GM12801 (cell line): ENCODE measurements around the gene RPP25.

Experiments
- TF ChIP-seq, protein P1 (sequence below): IDR thresholded peaks from one replicate; pipeline ENCODE4 v1.5.1; 2011; ENCODE audit warnings: control low read depth; ENCODE audit not compliant: insufficient read length; ENCODE audit errors: extremely low read depth

Gene RPP25

DNA sequence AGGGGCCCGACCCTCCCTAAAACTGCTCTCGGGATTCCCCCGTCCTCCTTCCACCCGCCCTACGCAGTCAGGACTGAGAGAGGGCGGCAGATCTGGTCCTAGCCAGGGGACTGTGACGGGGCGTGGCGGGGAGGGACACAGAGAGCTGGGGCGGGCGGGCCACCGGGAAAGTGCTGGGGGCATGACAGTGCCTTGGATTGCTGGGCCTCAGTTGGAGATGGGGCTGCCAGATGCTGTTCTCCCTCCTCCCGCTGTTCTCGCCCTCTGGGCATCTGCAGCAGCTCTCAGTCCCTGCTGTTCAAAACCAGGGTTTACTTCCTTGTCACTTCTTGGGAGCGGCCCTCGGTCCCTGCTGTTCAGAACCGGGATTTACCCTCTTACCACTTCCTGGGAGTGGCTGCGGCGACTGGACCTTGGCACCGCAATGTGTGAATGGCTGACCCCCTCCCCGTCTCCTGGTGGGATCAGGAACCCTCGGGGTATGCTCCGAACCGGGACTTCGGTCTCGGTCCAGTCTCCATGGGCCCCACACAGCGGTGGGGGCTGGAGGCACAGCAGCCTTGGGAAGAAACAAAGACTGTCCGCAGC, 1.8 kb upstream of the RPP25 start:
- TF ChIP-seq, protein P1, sequence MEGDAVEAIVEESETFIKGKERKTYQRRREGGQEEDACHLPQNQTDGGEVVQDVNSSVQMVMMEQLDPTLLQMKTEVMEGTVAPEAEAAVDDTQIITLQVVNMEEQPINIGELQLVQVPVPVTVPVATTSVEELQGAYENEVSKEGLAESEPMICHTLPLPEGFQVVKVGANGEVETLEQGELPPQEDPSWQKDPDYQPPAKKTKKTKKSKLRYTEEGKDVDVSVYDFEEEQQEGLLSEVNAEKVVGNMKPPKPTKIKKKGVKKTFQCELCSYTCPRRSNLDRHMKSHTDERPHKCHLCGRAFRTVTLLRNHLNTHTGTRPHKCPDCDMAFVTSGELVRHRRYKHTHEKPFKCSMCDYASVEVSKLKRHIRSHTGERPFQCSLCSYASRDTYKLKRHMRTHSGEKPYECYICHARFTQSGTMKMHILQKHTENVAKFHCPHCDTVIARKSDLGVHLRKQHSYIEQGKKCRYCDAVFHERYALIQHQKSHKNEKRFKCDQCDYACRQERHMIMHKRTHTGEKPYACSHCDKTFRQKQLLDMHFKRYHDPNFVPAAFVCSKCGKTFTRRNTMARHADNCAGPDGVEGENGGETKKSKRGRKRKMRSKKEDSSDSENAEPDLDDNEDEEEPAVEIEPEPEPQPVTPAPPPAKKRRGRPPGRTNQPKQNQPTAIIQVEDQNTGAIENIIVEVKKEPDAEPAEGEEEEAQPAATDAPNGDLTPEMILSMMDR: no peak

DNA sequence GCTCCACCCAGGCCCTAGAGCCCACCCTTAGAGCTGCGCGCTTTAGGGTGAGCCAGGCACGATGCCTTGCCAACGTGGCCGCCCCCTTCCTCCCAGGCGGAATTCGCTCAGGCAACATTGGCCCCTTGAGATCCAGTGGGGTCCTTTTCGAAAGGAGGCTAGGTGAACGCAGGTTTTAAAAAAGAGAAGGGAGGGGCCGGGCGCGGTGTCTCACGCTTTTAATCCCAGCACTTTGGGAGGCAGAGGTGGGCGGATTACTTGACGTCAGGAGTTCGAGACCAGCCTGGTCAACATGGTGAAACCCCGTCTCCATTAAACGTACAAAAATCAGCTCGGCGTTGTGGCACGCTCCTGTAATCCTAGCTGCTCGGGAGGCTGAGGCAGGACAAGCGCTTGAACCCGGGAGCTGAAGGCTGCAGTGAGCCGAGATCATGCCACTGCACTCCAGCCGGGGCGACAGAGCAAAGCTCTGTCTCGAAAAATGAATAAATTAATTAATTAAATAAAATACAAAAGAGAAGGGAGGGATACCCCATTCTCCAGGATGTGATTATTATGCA, 984 bp upstream of the RPP25 start:
- TF ChIP-seq, protein P1: no peak

DNA sequence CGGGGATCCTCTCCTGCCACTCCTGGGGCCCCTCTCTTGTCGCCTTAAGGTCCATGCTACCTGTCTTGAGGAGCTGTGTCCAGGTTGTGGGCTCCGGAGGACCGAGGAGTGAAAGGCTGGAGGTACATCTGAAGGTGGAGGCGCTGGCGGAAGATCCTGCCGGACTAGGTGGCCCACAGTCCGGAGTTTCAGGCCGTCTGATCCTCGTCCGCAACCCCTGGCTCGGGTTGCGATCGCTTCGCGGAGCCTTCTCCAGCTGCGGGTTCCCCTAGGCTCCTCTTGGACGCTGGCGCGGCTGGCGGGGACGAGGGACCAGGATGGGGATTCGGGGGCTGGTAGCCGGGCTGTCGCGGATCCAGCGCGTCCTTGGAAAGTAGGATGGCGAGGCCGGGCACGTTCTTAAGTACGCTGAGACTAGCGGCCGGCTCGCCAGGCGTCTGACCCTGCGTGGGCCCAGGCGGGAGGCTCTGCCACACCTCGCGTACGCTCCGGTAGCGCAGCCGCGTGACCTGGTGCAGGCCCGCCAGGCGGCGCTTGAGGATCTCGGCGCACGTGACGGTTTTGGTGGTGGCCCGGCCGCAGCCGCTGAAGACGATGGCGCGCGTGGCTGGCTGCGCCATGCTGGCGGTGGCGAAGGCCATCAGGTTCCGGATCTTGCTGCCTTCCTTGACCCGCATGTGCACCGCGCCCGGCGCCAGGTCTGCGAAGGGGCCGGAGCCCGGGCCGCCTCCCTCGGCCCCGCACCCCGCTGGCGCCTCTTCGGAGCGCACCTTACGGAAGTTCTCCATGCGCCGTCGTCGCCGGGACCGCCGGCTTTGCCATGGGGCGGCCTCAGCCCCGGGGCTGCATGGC, 550 bp downstream of the RPP25 start:
- TF ChIP-seq, protein P1: no peak

DNA sequence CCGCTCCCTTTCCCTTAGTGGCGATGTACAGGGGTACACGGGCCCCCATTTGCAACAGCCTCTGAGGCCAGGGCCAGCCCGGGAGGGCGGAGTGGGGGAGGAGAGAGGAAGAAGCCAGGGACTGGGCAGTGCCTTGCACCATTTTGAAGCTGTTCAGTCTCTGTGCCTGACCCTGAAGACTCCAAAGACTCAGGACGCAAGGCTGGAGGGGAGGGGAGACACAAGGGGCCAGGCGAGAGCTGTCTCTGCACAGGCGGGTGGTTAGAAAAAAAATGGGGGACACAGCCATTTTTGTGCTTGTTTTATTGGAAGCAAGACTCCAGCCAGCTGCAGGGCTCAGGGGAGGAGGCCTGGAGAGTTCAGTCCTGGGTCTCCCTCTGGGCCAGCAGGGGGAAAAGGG, 1.6 kb downstream of the RPP25 start:
- TF ChIP-seq, protein P1: no peak

DNA sequence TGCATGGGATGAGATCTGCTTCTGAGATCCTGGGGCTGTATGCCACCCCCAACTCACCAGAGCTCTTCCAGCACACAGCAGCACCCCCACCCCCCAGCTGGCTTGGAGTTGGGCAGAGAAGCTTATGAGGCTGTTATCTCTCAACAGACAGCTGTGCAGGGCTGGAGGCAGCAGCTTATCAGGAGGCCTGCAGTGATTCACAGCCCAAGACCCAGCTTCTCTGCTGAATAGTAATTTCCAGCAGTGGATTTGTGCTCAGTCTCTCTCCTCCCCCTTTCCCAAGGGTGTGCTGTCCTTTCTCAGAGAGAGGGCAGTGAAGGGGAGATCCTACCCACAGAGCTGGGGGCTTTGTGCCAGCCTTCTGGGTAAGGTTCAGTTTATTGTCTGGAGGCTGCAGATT, 2.1 kb downstream of the RPP25 start:
- TF ChIP-seq, protein P1: no peak

DNA sequence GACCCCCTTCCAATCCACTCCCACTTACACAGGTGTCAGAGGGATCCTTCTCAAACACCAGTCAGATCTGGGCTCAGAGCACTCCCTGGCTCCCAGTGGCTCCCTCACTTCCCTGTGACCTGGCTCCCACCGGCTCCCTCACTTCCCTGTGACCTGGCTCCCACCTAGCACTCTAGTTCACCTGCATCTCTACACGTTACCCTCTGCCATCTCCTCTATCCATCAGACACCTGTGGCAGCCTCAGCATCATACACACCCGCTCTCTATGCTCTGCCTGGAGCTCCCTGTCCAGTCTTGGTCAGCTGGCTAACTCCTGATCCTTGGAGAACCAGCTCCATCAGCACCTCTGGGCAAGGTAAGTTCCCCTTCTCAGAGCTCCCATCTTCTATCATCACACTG, 5.6 kb downstream of the RPP25 start:
- TF ChIP-seq, protein P1: no peak

DNA sequence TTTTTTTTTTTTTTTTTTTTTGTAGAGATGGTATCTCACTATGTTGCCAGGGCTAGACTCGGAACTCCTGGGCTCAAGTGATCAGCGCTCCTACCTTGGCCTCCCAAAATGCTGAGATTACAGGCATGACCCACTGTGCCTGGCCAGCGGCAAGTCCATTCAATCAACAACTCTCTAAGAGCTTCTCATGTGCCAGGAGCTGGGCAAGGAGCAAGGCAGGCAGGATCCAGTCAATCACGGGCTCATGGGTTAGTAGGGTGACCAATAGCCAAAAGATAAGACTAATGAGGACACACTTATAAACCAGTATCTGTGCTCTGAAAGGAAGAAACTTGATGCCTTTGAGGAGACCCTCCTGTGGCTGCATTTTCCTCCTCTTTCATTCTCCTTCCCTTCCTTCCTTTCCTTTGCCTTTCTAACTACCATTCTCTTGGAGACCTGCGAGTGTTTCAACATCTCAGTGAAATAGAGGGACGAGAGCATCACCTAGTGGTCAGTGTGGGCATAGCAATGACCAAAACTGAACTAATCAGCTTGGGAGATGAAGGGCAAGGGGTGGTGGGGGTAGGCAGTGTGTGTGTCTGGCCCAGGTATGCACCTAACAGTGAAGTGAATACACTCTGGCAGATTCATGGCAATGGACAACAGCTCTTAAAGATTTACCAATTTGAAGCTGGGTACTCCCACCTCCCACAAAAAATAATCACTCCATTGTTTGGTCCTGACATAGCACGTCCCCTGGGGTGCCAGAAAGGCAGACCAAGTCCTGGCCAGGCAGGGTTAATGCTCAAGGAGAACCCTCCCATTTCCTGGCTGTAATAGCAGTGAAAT, 6.3 kb downstream of the RPP25 start:
- TF ChIP-seq, protein P1: peak; percentile 100
